ENCODE measurements around the gene PC.
"Not testable (repeated sequence)": the region's sequence is repeated elsewhere in the genome, so short reads cannot be mapped to it uniquely, and the experiment has no call there.

The PC gene

GRCh38 chr11:66978229-66978628 is 20.0 kb upstream of the PC start:
- DNase-seq: no peak

- DNase-seq: no peak
Measured at GRCh38 chr11:66976925-66977324, 18.7 kb upstream of the PC start.

DNA sequence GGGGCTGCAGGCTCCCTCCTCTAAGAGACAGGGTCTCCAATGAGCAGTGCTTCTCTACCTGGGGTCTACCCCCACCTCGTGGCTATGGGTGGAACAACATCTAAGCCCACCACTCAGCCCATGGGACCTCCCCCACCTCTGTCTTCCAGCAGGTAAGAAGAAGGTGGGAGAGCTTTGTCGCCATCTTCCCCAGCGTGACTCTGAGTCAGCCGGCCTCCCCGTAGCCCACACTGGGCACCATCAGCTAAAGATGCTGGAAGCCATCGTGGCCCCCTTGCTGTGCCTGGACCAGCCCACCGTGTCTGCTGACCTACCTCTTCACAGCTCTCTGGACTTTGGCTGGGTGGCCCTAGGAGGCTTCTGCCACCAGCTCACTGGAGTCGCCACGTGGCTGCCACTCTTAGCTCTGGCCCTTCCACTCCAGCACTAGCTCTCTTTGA is 17.9 kb upstream of the PC start:
- peak; percentile 24 to 26 for DNase-seq

DNA sequence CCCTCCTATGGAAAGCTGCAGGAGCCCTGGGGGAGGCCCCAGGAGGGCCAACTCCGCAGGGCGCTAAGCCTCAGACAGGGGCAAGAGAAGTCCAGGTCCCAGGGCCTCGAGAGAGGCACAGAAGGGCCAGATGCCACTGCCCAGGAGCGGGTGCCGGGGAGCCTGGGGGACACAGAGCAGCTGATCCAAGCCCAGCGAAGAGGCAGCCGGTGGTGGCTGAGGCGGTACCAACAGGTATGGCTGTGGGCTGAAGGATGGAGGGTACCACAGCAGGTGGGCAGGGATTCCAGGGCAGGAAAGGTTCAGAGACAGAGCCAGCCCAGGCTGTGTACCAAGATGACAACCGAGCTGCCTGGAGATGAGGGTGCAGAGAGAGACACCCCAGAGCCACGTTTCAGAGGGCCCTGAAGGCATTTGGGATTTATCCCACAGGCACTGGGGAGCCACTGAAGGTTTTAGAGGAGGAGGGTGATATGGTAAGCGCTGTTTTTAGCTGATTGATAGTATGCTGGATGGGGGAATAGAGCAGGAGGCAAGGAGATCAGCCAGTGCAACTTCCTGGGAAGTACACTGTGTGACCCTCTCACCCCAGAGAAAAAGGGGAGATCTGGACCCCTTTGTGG is 17.3 kb upstream of the PC start:
- no peak for DNase-seq

DNA sequence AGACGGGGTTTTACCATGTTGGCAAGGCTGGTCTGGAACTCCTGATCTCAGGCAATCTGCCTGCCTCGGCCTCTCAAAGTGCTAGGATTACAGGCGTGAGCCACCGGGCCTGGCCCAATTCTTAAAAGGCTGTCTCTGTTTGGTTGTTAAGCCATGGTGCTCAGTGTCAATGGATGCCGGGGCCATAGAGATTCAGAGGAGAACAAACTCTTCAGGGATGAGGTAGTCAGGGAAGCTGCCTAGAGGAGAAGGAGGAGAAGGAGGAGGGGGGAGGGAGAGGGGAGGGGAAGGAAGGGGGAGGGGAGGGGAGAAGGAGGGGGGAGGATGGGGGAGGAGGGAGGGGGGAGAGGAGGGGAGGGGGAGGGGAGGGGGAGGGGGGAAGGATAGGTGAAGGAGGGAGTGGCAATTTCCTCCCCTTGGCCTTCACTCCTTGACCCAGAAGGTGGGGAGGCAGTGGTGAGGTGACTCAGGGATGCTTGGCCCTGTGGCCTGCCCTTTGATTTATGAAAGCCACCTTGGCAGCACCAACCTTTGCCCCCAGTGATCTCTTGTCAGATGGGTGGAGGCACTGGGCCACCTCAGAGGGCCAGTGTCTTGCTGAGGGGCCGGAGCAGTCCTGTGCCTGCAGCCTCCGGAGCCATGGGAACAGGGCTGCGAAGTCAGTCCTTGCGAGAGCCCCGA is 16.7 kb upstream of the PC start, which contains the start of gene C11orf86:
Gene C11orf86 (plus strand): TSS at position 581 of the 681 bp plus-strand sequence. CDS start 59 bp downstream, at position 640.
- DNase-seq: no peak

GRCh38 chr11:66973956-66974580 is 15.9 kb upstream of the PC start:
- DNase-seq: no peak

GRCh38 chr11:66971488-66971887 is 13.3 kb upstream of the PC start:
- no peak for DNase-seq

GRCh38 chr11:66970807-66971442 is 12.7 kb upstream of the PC start:
- peak in 1 of 2 donors; percentile 16 for DNase-seq

DNA sequence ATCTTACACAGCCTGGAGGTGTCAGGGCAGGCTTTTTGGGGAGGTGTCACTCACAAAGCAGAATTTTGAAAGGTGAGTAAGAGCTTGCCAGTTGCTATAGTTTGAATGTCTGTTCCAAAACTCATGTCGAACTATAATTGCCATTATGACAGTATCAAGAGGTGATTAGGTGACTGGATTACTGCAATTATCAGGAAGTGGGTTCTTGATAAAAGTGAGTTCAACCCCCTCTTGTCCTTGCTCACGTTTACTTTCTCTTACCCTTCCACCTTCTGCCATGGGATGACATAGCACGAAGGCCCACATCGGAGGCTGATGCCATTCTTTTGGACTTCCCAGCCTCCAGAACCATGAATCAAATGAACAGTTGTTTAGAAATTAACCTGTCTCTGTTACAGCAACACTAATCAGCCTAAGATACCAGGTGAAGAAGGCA is 12.2 kb upstream of the PC start:
- DNase-seq: no peak

- DNase-seq: no peak
Measured at GRCh38 chr11:66969584-66970225, 11.5 kb upstream of the PC start.

DNA sequence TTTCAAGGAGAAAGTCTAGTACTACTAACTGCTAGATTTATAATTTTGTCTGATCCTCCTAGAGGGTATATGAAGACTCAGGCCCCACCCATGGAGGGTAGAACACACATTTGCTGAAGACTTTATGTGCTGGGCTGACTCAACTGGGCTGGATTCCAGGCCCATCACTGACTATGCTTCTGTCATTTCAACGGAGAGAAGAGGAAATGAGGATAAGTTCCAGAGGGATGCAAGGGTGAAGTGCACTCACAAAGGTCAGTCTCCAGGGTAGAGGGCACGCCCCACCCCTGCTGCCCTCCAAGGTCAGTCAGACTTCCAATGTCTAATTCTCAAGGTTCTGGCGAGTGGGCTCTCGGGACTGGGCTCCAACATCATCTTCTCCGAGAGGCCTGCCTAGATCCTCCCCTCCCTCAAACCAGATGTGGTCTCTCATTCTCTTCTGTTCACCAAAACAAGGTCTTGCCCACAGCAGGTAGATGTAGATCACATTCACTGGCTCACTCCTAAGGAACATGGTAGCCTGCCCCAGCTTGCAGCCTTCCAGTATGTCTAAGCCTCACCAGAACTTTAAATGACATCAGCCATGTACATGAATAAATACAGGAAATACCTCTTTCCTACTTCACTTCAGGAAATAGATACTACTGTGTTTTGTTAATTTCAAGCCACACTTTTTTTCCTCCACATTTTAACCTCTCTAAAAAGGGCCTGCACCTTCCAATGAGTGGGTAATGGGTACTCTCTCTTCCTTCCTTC is 9.7 kb upstream of the PC start:
- no peak for DNase-seq

GRCh38 chr11:66966351-66966750 is 8.2 kb upstream of the PC start:
- DNase-seq: no peak

GRCh38 chr11:66964495-66964894 is 6.3 kb upstream of the PC start:
- DNase-seq: no peak

- no peak for DNase-seq
Measured at GRCh38 chr11:66962801-66963200, 4.6 kb upstream of the PC start.

DNA sequence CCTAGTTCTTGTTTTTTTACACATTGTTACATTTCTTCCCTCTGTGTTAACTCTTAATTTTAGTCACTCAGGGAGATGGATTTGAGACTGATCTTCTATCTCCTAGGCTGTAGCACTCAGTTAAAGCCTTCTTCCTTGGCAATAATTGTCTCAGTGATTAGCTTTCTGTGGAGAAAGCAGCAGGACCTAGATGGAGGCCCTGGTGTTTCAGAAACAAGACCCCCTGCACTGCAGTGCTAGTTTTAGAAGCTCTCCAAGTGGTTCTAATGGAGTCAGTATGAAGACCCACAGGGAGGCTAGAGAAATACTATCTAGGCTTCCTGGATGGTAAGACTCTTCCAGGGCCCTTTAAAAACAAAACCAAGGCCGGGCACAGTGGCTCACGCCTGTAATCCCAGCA is 4.1 kb upstream of the PC start:
- no peak for DNase-seq

DNA sequence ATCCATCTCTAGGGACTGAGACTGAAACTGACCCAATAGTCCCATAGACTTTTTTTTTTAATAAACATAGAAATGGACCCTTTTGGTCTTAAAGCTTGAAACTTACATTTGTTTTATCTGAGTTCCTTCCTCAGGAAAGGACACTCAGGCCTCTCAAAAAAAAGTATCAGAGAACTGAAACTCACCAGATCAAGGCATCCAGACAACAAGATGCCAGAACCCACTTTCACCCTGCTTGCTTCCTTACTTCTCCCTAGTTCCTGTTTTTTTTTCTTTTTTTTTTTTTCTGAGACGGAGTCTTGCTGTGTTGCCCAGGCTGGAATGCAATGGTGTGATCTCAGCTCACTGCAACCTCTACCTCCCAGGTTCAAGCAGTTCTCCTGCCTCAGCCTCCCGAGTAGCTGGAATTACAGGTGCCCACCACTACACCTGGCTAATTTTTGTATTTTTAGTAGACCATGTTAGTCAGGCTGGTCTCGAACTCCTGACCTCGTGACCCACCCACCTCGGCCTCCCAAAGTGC is 3.6 kb upstream of the PC start:
- DNase-seq: not testable (repeated sequence)

DNA sequence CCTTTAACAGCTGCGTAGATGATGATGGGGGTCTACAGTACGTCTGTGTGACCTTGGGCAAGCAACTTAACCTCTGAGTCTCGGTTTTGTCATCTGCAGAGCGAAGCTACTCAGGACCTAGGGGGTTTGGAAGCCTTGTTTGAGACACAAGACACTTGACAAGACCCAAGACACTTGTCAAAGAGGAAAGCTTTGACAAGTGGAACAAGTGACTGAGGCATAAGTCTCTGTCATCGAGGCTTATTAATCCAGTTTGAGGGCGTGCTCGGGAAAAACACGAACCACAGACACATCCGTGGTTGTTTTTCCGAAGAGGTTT is 732 bp upstream of the PC start:
- DNase-seq: peak in 1 of 2 donors; percentile 13

GRCh38 chr11:66957971-66958231 is 282 bp downstream of the PC start:
- DNase-seq: no peak

GRCh38 chr11:66956689-66957290 is 1.4 kb downstream of the PC start:
- DNase-seq: no peak

- DNase-seq: no peak
Measured at GRCh38 chr11:66953081-66953833, 4.9 kb downstream of the PC start.

- DNase-seq: no peak
Measured at GRCh38 chr11:66951927-66952337, 6.3 kb downstream of the PC start.

Data from stimulated activated CD4-positive, alpha-beta T cell treated with anti-CD3 and anti-CD28 coated beads, Interleukin-2, amount 100 ng/mL, for 48 hours (primary cell).